Small intestine (tissue), 7 donors: ENCODE data around the gene ASCC3. TPM values are rescaled to one million over a fixed set of nuclear protein-coding genes. Genes with fewer than 3 reads are reported as not detected.
A peak's percentile ranks its signal among the peaks of the same experiment; 100 is the strongest.

ENCODE experiments used
- DNase-seq, 2 donors: peaks; one replicate each; pipeline versions ENCODE4 v3.0.0 to v3.0.0-alpha.2; 2013
- FAIRE-seq: peaks from 2 replicates; lab custom pipeline; 2012; peaks lifted over from hg19 to GRCh38; lab: Jason Lieb, UNC
- H3K27ac ChIP-seq, 3 donors: one replicate each; pipeline ENCODE4 v1.5.1; 2013; ENCODE audit warnings: low read length in 2 of 3, mild to moderate bottlenecking in 2 of 3, control low read depth in 1 of 3, inconsistent platforms in 1 of 3, low read depth in 1 of 3, moderate library complexity in 1 of 3
- H3K27me3 ChIP-seq, 3 donors: one replicate each; pipeline ENCODE4 v1.6.1; 2013; ENCODE audit warnings: low read length in 3 of 3, inconsistent platforms in 1 of 3; ENCODE audit not compliant: control insufficient read depth in 3 of 3, insufficient read depth in 3 of 3
- H3K36me3 ChIP-seq, 3 donors: one replicate each; pipeline ENCODE4 v1.6.1; 2013; ENCODE audit warnings: low read length in 3 of 3, inconsistent platforms in 1 of 3, low read depth in 1 of 3, mild to moderate bottlenecking in 1 of 3, moderate library complexity in 1 of 3; ENCODE audit not compliant: control insufficient read depth in 3 of 3, insufficient read depth in 2 of 3
- H3K4me1 ChIP-seq, 3 donors: one replicate each; pipeline ENCODE4 v1.6.1; 2013; ENCODE audit warnings: low read length in 2 of 3, inconsistent platforms in 1 of 3, low read depth in 1 of 3, mild to moderate bottlenecking in 1 of 3, moderate library complexity in 1 of 3; ENCODE audit not compliant: control insufficient read depth in 3 of 3, insufficient read depth in 2 of 3
- H3K4me3 ChIP-seq, 3 donors: one replicate each; pipeline ENCODE4 v1.5.1; 2013; ENCODE audit warnings: low read length in 3 of 3, control low read depth in 1 of 3, inconsistent platforms in 1 of 3, low read depth in 1 of 3, mild to moderate bottlenecking in 1 of 3, moderate library complexity in 1 of 3
- H3K9me3 ChIP-seq, 2 donors: one replicate each; pipeline ENCODE4 v1.6.1; 2013; ENCODE audit warnings: low read depth in 1 of 2, low read length in 1 of 2; ENCODE audit not compliant: control insufficient read depth in 2 of 2, insufficient read depth in 1 of 2
- WGBS, 3 donors: extraction: QIAGEN DNeasy Blood & Tissue Kit; methylation state at CpG; one replicate each; pipeline ENCODE4 v1.1.7; 2013; 5-methylcytosine and 5-hydroxymethylcytosine counted together
- polyA plus RNA-seq, 4 donors: library from polyadenylated mRNA; stranded (reverse) in 3 of 4; unstranded in 1 of 4; fragments of 200-250 nt in 3 of 4; fragments of 120-200 nt in 1 of 4; gene quantifications; one replicate each; pipeline versions ENCODE4 v1.2.1 to v1.2.3, GENCODE V29; 2013
- donor health status: healthy with polysubstance abuse.
- donor health status: control.
- donor health status: control.
- donor health status: Bipolar disorder and iron deficiency.
- donor health status: healthy.

Gene ASCC3
- polyA plus RNA-seq, 4 donors: 6.8 to 29.0 (median 13.6) TPM

- H3K36me3 ChIP-seq: peaks cover 0 to 3% (median 0%) of the 10 kb centered on the region in 3 donors
- H3K9me3 ChIP-seq: no peaks in the 10 kb centered on the region
- no peak overlapping the region for H3K27ac ChIP-seq
- H3K27me3 ChIP-seq: no peaks in the 10 kb centered on the region
- H3K4me3 ChIP-seq: no peak overlapping the region
- DNase-seq (no peak), FAIRE-seq (no peak)
- H3K4me1 ChIP-seq: no peaks in the 10 kb centered on the region
- WGBS, 3 donors: 95 to 97% (median 96%) methylated on average over 1 of the region's 1 CpG
These were observed 321.3 kb downstream of the ASCC3 start for GRCh38 chr6:100559859-100560258.

GRCh38 chr6:100554228-100554627 lies 326.9 kb downstream of the ASCC3 start:
- no peaks in the 10 kb centered on the region for H3K36me3 ChIP-seq
- DNase-seq (peak; percentile 23 to 56), FAIRE-seq (no peak)
- H3K27ac ChIP-seq: no peak overlapping the region
- H3K4me3 ChIP-seq: no peak overlapping the region
- no peaks in the 10 kb centered on the region for H3K9me3 ChIP-seq
- 27 to 57% (median 36%) methylated on average over 5 of the region's 5 CpGs for WGBS, 3 donors
- no peaks in the 10 kb centered on the region for H3K27me3 ChIP-seq
- no peaks in the 10 kb centered on the region for H3K4me1 ChIP-seq

- DNase-seq (peak in 1 of 2 donors; percentile 12), FAIRE-seq (no peak)
- 3 to 33% (median 30%) methylated on average over 1 of the region's 1 CpG for WGBS, 3 donors
- H3K4me1 ChIP-seq: no peaks in the 10 kb centered on the region
- no peak overlapping the region for H3K27ac ChIP-seq
- no peaks in the 10 kb centered on the region for H3K27me3 ChIP-seq
- no peaks in the 10 kb centered on the region for H3K9me3 ChIP-seq
- no peaks in the 10 kb centered on the region for H3K36me3 ChIP-seq
- H3K4me3 ChIP-seq: no peak overlapping the region
These were observed 327.9 kb downstream of the ASCC3 start for GRCh38 chr6:100553243-100553642.

GRCh38 chr6:100549406-100550167 lies 331.5 kb downstream of the ASCC3 start:
- 81 to 94% (median 90%) methylated on average over 2 of the region's 2 CpGs for whole genome bisulfite sequencing, 3 donors
- DNase-seq (no peak), FAIRE-seq (no peak)
- Histone ChIP-seq H3K4me1 (no peaks in the 10 kb centered on the region), H3K36me3 (no peaks in the 10 kb centered on the region), H3K27ac (no peak overlapping the region), H3K27me3 (no peaks in the 10 kb centered on the region), H3K4me3 (no peak overlapping the region), H3K9me3 (no peaks in the 10 kb centered on the region)

GRCh38 chr6:100538086-100538485 lies 343.0 kb downstream of the ASCC3 start:
- H3K4me1 ChIP-seq: no peaks in the 10 kb centered on the region
- no peaks in the 10 kb centered on the region for H3K27me3 ChIP-seq
- WGBS, 3 donors: 13 to 38% (median 30%) methylated on average over 1 of the region's 1 CpG
- no peak overlapping the region for H3K27ac ChIP-seq
- FAIRE-seq (peak; percentile 87), DNase-seq (peak; percentile 28 to 47)
- no peak overlapping the region for H3K4me3 ChIP-seq
- H3K9me3 ChIP-seq: peaks cover 0 to 3% of the 10 kb centered on the region in 2 donors
- peaks cover 0 to 5% (median 3%) of the 10 kb centered on the region in 3 donors for H3K36me3 ChIP-seq

GRCh38 chr6:100518588-100518987 lies 362.5 kb downstream of the ASCC3 start:
- 89 to 90% (median 89%) methylated on average over 1 of the region's 1 CpG for WGBS, 3 donors
- no peaks in the 10 kb centered on the region for H3K9me3 ChIP-seq
- H3K4me1 ChIP-seq: no peaks in the 10 kb centered on the region
- no peak overlapping the region for H3K4me3 ChIP-seq
- H3K27me3 ChIP-seq: no peaks in the 10 kb centered on the region
- FAIRE-seq (peak; percentile 82), DNase-seq (no peak)
- peaks cover 0 to 9% (median 8%) of the 10 kb centered on the region in 3 donors for H3K36me3 ChIP-seq
- no peak overlapping the region for H3K27ac ChIP-seq

GRCh38 chr6:100517633-100518032 lies 363.5 kb downstream of the ASCC3 start:
- Histone ChIP-seq H3K4me3 (no peak overlapping the region), H3K9me3 (no peaks in the 10 kb centered on the region), H3K4me1 (no peaks in the 10 kb centered on the region), H3K27me3 (no peaks in the 10 kb centered on the region), H3K36me3 (peaks cover 0 to 10% (median 8%) of the 10 kb centered on the region in 3 donors), H3K27ac (no peak overlapping the region)
- no peak for DNase-seq
- WGBS, 3 donors: 95 to 97% (median 96%) methylated on average over 1 of the region's 1 CpG
- FAIRE-seq: no peak

- no peaks in the 10 kb centered on the region for H3K4me1 ChIP-seq
- H3K27ac ChIP-seq: no peak overlapping the region
- H3K9me3 ChIP-seq: no peaks in the 10 kb centered on the region
- FAIRE-seq: no peak
- 92 to 97% (median 96%) methylated on average over 4 of the region's 4 CpGs for WGBS, 3 donors
- peaks cover 0 to 15% (median 10%) of the 10 kb centered on the region in 3 donors for H3K36me3 ChIP-seq
- no peak for DNase-seq
- no peak overlapping the region for H3K4me3 ChIP-seq
- no peaks in the 10 kb centered on the region for H3K27me3 ChIP-seq
These were observed 364.0 kb downstream of the ASCC3 start for GRCh38 chr6:100517106-100517505.
